Measurements from ENCODE around the gene OR14I1.

OR14I1 gene

GRCh38 chr1:248697907-248698306, 4.7 kb downstream of the OR14I1 start:
- Histone ChIP-seq H3K27ac (replicated peaks) (no peak overlapping the region), H3K4me3 (replicated peaks; ENCODE audit: insufficient read depth, low read length) (no peak overlapping the region), H3K27me3 (ENCODE audit: insufficient read depth, poor library complexity, severe bottlenecking) (no peaks in the 10 kb centered on the region)
- DNase-seq (ENCODE audit: low read depth in 1 of 2, low spot score in 1 of 2), result no peak
- TF ChIP-seq GABPA (IDR thresholded peaks at IDR 0.05; ENCODE audit: low read depth) (no peak), POLR2AphosphoS5 (IDR thresholded peaks at IDR 0.05; ENCODE audit: low read depth) (no peak), REST (IDR thresholded peaks at IDR 0.05; ENCODE audit: insufficient replicate concordance, low read depth) (no peak), SPI1 (IDR thresholded peaks at IDR 0.05; ENCODE audit: borderline replicate concordance, low read depth) (no peak), CTCF (IDR thresholded peaks at IDR 0.05; ENCODE audit: insufficient read depth, low read length) (no peak)

GRCh38 chr1:248696774-248697173, 5.8 kb downstream of the OR14I1 start:
- H3K4me3 ChIP-seq (replicated peaks; ENCODE audit: insufficient read depth, low read length), result no peak overlapping the region
- DNase-seq (ENCODE audit: low read depth in 1 of 2, low spot score in 1 of 2), result no peak
- TF ChIP-seq REST (IDR thresholded peaks at IDR 0.05; ENCODE audit: insufficient replicate concordance, low read depth) (no peak), SPI1 (IDR thresholded peaks at IDR 0.05; ENCODE audit: borderline replicate concordance, low read depth) (no peak), GABPA (IDR thresholded peaks at IDR 0.05; ENCODE audit: low read depth) (no peak), CTCF (IDR thresholded peaks at IDR 0.05; ENCODE audit: insufficient read depth, low read length) (no peak), POLR2AphosphoS5 (IDR thresholded peaks at IDR 0.05; ENCODE audit: low read depth) (no peak)
- no peaks in the 10 kb centered on the region for H3K27me3 ChIP-seq (ENCODE audit: insufficient read depth, poor library complexity, severe bottlenecking)
- H3K27ac ChIP-seq (replicated peaks), result no peak overlapping the region

GRCh38 chr1:248696261-248696660, 6.3 kb downstream of the OR14I1 start:
- peak in 1 of 2 experiments; percentile 79 for DNase-seq (ENCODE audit: low read depth in 1 of 2, low spot score in 1 of 2)
- Histone ChIP-seq H3K27me3 (ENCODE audit: insufficient read depth, poor library complexity, severe bottlenecking) (no peaks in the 10 kb centered on the region), H3K4me3 (replicated peaks; ENCODE audit: insufficient read depth, low read length) (no peak overlapping the region), H3K27ac (replicated peaks) (no peak overlapping the region)
- TF ChIP-seq POLR2AphosphoS5 (IDR thresholded peaks at IDR 0.05; ENCODE audit: low read depth), result no peak
- TF ChIP-seq REST (IDR thresholded peaks at IDR 0.05; ENCODE audit: insufficient replicate concordance, low read depth), result no peak
- no peak for TF ChIP-seq SPI1 (IDR thresholded peaks at IDR 0.05; ENCODE audit: borderline replicate concordance, low read depth)
- no peak for TF ChIP-seq GABPA (IDR thresholded peaks at IDR 0.05; ENCODE audit: low read depth)
- peak; percentile 11 for TF ChIP-seq CTCF (IDR thresholded peaks at IDR 0.05; ENCODE audit: insufficient read depth, low read length)
